C4-2B (cell line): ENCODE data around the gene SPATA46.

Source experiments
- H3K27ac ChIP-seq: fragments of 450-650 bp; 2 replicates; pipeline ENCODE4 v1.5.1; 2017
- CTCF ChIP-seq: fragments of 450-650 bp; conservative IDR thresholded peaks from 2 replicates; pipeline ENCODE4 v1.5.1; 2017; ENCODE audit warnings: mild to moderate bottlenecking
- ZFX ChIP-seq: fragments of 450-650 bp; IDR thresholded peaks from 2 replicates; pipeline ENCODE4 v1.6.1; 2017

Gene SPATA46

GRCh38 chr1:162416215-162416614 lies 39.6 kb upstream of the SPATA46 start:
- no peak for TF ChIP-seq ZFX
- TF ChIP-seq CTCF = no peak
- no peak overlapping the region for H3K27ac ChIP-seq

GRCh38 chr1:162412002-162412401 lies 35.3 kb upstream of the SPATA46 start, which contains the start of gene SH2D1B:
Gene SH2D1B (minus strand): TSS chr1:162412136. CDS start chr1:162412016, 120 bp downstream.
- TF ChIP-seq ZFX = no peak
- no peak for TF ChIP-seq CTCF

GRCh38 chr1:162407539-162407938 lies 30.9 kb upstream of the SPATA46 start:
- TF ChIP-seq ZFX (no peak), CTCF (no peak)

More at GRCh38 chr1:162412002-162412401, 35.3 kb upstream of the SPATA46 start, which contains the start of gene SH2D1B:
- H3K27ac ChIP-seq = no peak within 1 kb of the TSS

GRCh38 chr1:162406811-162407210 lies 30.2 kb upstream of the SPATA46 start:
- H3K27ac ChIP-seq = no peak overlapping the region
- TF ChIP-seq ZFX (no peak), CTCF (no peak)

More at GRCh38 chr1:162407539-162407938, 30.9 kb upstream of the SPATA46 start:
- H3K27ac ChIP-seq = no peak overlapping the region

- no peak overlapping the region for H3K27ac ChIP-seq
Observed at GRCh38 chr1:162405800-162406199, 29.1 kb upstream of the SPATA46 start.

GRCh38 chr1:162404550-162405160 lies 28.0 kb upstream of the SPATA46 start:
- TF ChIP-seq CTCF (no peak), ZFX (no peak)
- H3K27ac ChIP-seq = no peak overlapping the region

More at GRCh38 chr1:162405800-162406199, 29.1 kb upstream of the SPATA46 start:
- no peak for TF ChIP-seq CTCF
- TF ChIP-seq ZFX = no peak

GRCh38 chr1:162400790-162401355 lies 24.2 kb upstream of the SPATA46 start:
- no peak overlapping the region for H3K27ac ChIP-seq
- TF ChIP-seq CTCF (no peak), ZFX (no peak)
